HepG2 (cell line): Measurements from ENCODE around the gene C1GALT1. TPM values are rescaled to one million over a fixed set of nuclear protein-coding genes. Genes with fewer than 3 reads are reported as not detected.

Experiments used
- ADNP ChIP-seq: sonication (generic); formaldehyde crosslinking; IDR thresholded peaks from 2 replicates; pipeline ENCODE4 v1.4.0; 2020; ENCODE audit warnings: missing genetic modification reagents
- ARNT2 ChIP-seq: sonication (generic); formaldehyde crosslinking; IDR thresholded peaks from 2 replicates; pipeline ENCODE4 v1.8.0; 2022; ENCODE audit warnings: mild to moderate bottlenecking, low read depth, missing genetic modification reagents, moderate library complexity
- ASH2L ChIP-seq: fragments of 300-600, 200-600 bp; sonication (generic); IDR thresholded peaks from 2 replicates; pipeline ENCODE4 v1.7.0; 2017; ENCODE audit warnings: low read depth, mild to moderate bottlenecking, moderate library complexity, mixed read lengths, low read length; ENCODE audit not compliant: insufficient read length
- EP300 ChIP-seq, 3 experiments: sonication (generic) in 1 of 3; formaldehyde crosslinking in 1 of 3; IDR thresholded peaks; 2 replicates each; pipeline versions ENCODE4 v1.5.1 to v1.6.1; 2011 to 2020; ENCODE audit warnings: low read depth in 2 of 3, low read length in 2 of 3, borderline replicate concordance in 1 of 3, improper control_type of control experiment in 1 of 3, mild to moderate bottlenecking in 1 of 3, missing genetic modification reagents in 1 of 3, moderate library complexity in 1 of 3
- ETS1 ChIP-seq: sonication (generic); formaldehyde crosslinking; IDR thresholded peaks from 2 replicates; pipeline ENCODE4 v1.4.0; 2020; ENCODE audit warnings: missing genetic modification reagents
- FOSL2 ChIP-seq: sonication (generic); formaldehyde crosslinking; IDR thresholded peaks from 2 replicates; pipeline ENCODE4 v1.4.0; 2020; ENCODE audit warnings: missing genetic modification reagents
- FOXA1 ChIP-seq, 2 experiments: fragments of 450-650 bp in 1 of 2; sonication (generic) in 1 of 2; formaldehyde crosslinking in 1 of 2; IDR thresholded peaks; 2 replicates each; pipeline versions ENCODE4 v1.4.0 to v1.6.1; 2016 to 2020; ENCODE audit warnings: missing genetic modification reagents in 1 of 2
- GATA4 ChIP-seq: sonication (generic); IDR thresholded peaks from 2 replicates; pipeline ENCODE4 v1.6.1; 2016; ENCODE audit warnings: antibody characterized with exemption, low read depth, borderline replicate concordance
- HES4 ChIP-seq: sonication (generic); formaldehyde crosslinking; IDR thresholded peaks from 2 replicates; pipeline ENCODE4 v1.9.0; 2021; ENCODE audit warnings: mild to moderate bottlenecking, missing genetic modification reagents, borderline replicate concordance
- HNF4G ChIP-seq, 2 experiments: sonication (generic) in 1 of 2; formaldehyde crosslinking in 1 of 2; IDR thresholded peaks; 2 replicates each; pipeline versions ENCODE4 v1.4.0 to v1.6.1; 2011 to 2020; ENCODE audit warnings: borderline replicate concordance in 2 of 2, low read depth in 2 of 2, mild to moderate bottlenecking in 2 of 2, low read length in 1 of 2, missing genetic modification reagents in 1 of 2, moderate library complexity in 1 of 2
- KDM4B ChIP-seq: sonication (generic); formaldehyde crosslinking; IDR thresholded peaks from 2 replicates; pipeline ENCODE4 v1.4.0; 2020; ENCODE audit warnings: missing genetic modification reagents
- PRDM4 ChIP-seq: sonication (generic); formaldehyde crosslinking; IDR thresholded peaks from 2 replicates; pipeline ENCODE4 v1.9.0; 2021; ENCODE audit warnings: missing genetic modification reagents, borderline replicate concordance
- PRPF4 ChIP-seq: fragments of 200-400 bp; formaldehyde crosslinking; IDR thresholded peaks from 2 replicates; pipeline ENCODE4 v1.6.1; 2016; ENCODE audit warnings: low read length, low read depth; ENCODE audit not compliant: poor library complexity, severe bottlenecking
- RFX5 ChIP-seq: IDR thresholded peaks from 2 replicates; pipeline ENCODE4 v1.6.1; 2011; ENCODE audit warnings: low read depth, low read length, improper control_type of control experiment
- RFXAP ChIP-seq: sonication (generic); formaldehyde crosslinking; IDR thresholded peaks from 2 replicates; pipeline ENCODE4 v1.4.0; 2020; ENCODE audit warnings: missing genetic modification reagents, borderline replicate concordance
- TRIM22 ChIP-seq: fragments of 450-650 bp; IDR thresholded peaks from 2 replicates; pipeline ENCODE4 v1.6.1; 2017
- WIZ ChIP-seq: sonication (generic); formaldehyde crosslinking; IDR thresholded peaks from 2 replicates; pipeline ENCODE4 v1.5.1; 2020; ENCODE audit warnings: mild to moderate bottlenecking, missing genetic modification reagents
- ZBTB7B ChIP-seq: sonication (generic); formaldehyde crosslinking; IDR thresholded peaks from 2 replicates; pipeline ENCODE4 v1.4.0; 2020; ENCODE audit warnings: missing genetic modification reagents
- ZNF225 ChIP-seq: sonication (generic); formaldehyde crosslinking; IDR thresholded peaks from 2 replicates; pipeline ENCODE4 v1.4.0; 2020; ENCODE audit warnings: mild to moderate bottlenecking, missing genetic modification reagents
- ZNF576 ChIP-seq: sonication (generic); formaldehyde crosslinking; IDR thresholded peaks from 2 replicates; pipeline ENCODE4 v1.4.0; 2020; ENCODE audit warnings: mild to moderate bottlenecking, missing genetic modification reagents
- ZNF75D ChIP-seq: sonication (generic); formaldehyde crosslinking; IDR thresholded peaks from 2 replicates; pipeline ENCODE4 v1.8.1; 2023; ENCODE audit warnings: missing genetic modification reagents, mild to moderate bottlenecking, borderline replicate concordance
- polyA plus RNA-seq, 8 experiments: library from polyadenylated mRNA; depleted of rRNA in 3 of 8; stranded (reverse) in 7 of 8; unstranded in 1 of 8; fragments of >200 nt; fragmentation: Illumina TruSeq in 4 of 8; extraction: Trizol in 4 of 8; gene quantifications; 2 replicates each; pipeline versions ENCODE4 v1.2.1 to v1.2.3, GENCODE V29; 2011 to 2016; ENCODE audit warnings: low read depth in 4 of 8, missing spikeins in 1 of 8, mixed read lengths in 1 of 8; ENCODE audit not compliant: insufficient read depth in 1 of 8
- total RNA-seq, 5 experiments: library from RNA; depleted of rRNA; stranded (reverse); fragments of >200 nt; fragmentation: Illumina TruSeq; extraction: Trizol; gene quantifications; 2 replicates each; pipeline ENCODE4 v1.2.3, GENCODE V29; 2016; ENCODE audit warnings: low read depth in 1 of 5

C1GALT1 gene
- total and polyA plus RNA-seq, 2 of the 13 experiments (the other 11 are each of a cell fraction or from before 2014, with no cell fraction given) = 57.1 to 65.9 TPM

GRCh38 chr7:7148798-7149481, 33.4 kb upstream of the C1GALT1 start (continued):
- TF ChIP-seq PRDM4 (CRISPR knock-in tag) = no peak
- no peak for TF ChIP-seq KDM4B
- no peak for TF ChIP-seq WIZ (CRISPR knock-in tag)
- peak; percentile 71 for TF ChIP-seq PRPF4
- TF ChIP-seq FOSL2 (CRISPR knock-in tag) = peak; percentile 58
- TF ChIP-seq ZNF576 (CRISPR knock-in tag) = no peak
- TF ChIP-seq GATA4 = peak; percentile 34; the same call in 1 of the 2 replicates
- TF ChIP-seq ETS1 = no peak
- no peak for TF ChIP-seq RFXAP (CRISPR knock-in tag)
- TF ChIP-seq ADNP (CRISPR knock-in tag) = no peak
- no peak for TF ChIP-seq ZNF75D (CRISPR knock-in tag)
- TF ChIP-seq ASH2L = peak; percentile 84
- TF ChIP-seq HNF4G (IDR thresholded peaks at IDR 0.05; ENCODE audit: borderline replicate concordance, low read depth, low read length) = no peak
- no peak for TF ChIP-seq HNF4G (CRISPR knock-in tag; IDR thresholded peaks at IDR 0.05; ENCODE audit: borderline replicate concordance, low read depth)
- no peak for TF ChIP-seq FOXA1 (IDR thresholded peaks at IDR 0.05)
- no peak for TF ChIP-seq FOXA1 (CRISPR knock-in tag; IDR thresholded peaks at IDR 0.05)
- no peak for TF ChIP-seq ZNF225
- TF ChIP-seq RFX5 = no peak
- TF ChIP-seq ZBTB7B (CRISPR knock-in tag) = peak; percentile 70; the same call in 1 of the 2 replicates
- peak in 1 of 2 experiments; percentile 60; a peak in 1 of 4 replicates for TF ChIP-seq EP300 (IDR thresholded peaks at IDR 0.05; ENCODE audit: low read depth in 2 of 2, low read length in 2 of 2)
- peak; percentile 50; the same call in 1 of the 2 replicates for TF ChIP-seq EP300 (CRISPR knock-in tag; IDR thresholded peaks at IDR 0.05; ENCODE audit: borderline replicate concordance)
- TF ChIP-seq ARNT2 (CRISPR knock-in tag) = no peak
- no peak for TF ChIP-seq HES4
- no peak for TF ChIP-seq TRIM22
